CD4-positive, alpha-beta T cell treated with Interferon alpha-2 for 1 hour (primary cell): Measurements from ENCODE around the gene ATP11B.
"Not testable (repeated sequence)": the region's sequence is repeated elsewhere in the genome, so short reads cannot be mapped to it uniquely, and the experiment has no call there.

ENCODE experiments used
- DNase-seq, 2 donors: peaks; one replicate each; pipeline ENCODE4 v3.0.0-alpha.2; 2020 to 2022

Gene ATP11B

GRCh38 chr3:182795389-182795782 lies 2.1 kb downstream of the ATP11B start:
- DNase-seq = peak; percentile 39 to 74

GRCh38 chr3:182796310-182796709 lies 3.0 kb downstream of the ATP11B start:
- no peak for DNase-seq

- no peak for DNase-seq
These were observed 4.6 kb downstream of the ATP11B start for GRCh38 chr3:182797876-182798275.

- DNase-seq = not testable (repeated sequence)
These were observed 5.8 kb downstream of the ATP11B start for GRCh38 chr3:182799143-182799542.

GRCh38 chr3:182800508-182800907 lies 7.2 kb downstream of the ATP11B start:
- no peak for DNase-seq

- DNase-seq = no peak
These were observed 9.4 kb downstream of the ATP11B start for GRCh38 chr3:182802413-182803390.

GRCh38 chr3:182803596-182803995 lies 10.3 kb downstream of the ATP11B start:
- DNase-seq = no peak

GRCh38 chr3:182807061-182807460 lies 13.8 kb downstream of the ATP11B start:
- no peak for DNase-seq

GRCh38 chr3:182808041-182808770 lies 14.9 kb downstream of the ATP11B start:
- no peak for DNase-seq

GRCh38 chr3:182809531-182809930 lies 16.2 kb downstream of the ATP11B start:
- no peak for DNase-seq

GRCh38 chr3:182810574-182811268 lies 17.4 kb downstream of the ATP11B start:
- DNase-seq = no peak

- DNase-seq = no peak
These were observed 17.9 kb downstream of the ATP11B start for GRCh38 chr3:182811269-182811596.

- no peak for DNase-seq
These were observed 18.8 kb downstream of the ATP11B start for GRCh38 chr3:182812123-182812522.

- no peak for DNase-seq
These were observed 21.2 kb downstream of the ATP11B start for GRCh38 chr3:182814419-182815062.

- DNase-seq = no peak
These were observed 22.9 kb downstream of the ATP11B start for GRCh38 chr3:182816181-182816580.

- no peak for DNase-seq
These were observed 25.1 kb downstream of the ATP11B start for GRCh38 chr3:182818296-182818978.

- DNase-seq = no peak
These were observed 28.1 kb downstream of the ATP11B start for GRCh38 chr3:182821221-182821981.

GRCh38 chr3:182822260-182822659 lies 29.0 kb downstream of the ATP11B start:
- not testable (repeated sequence) for DNase-seq

- no peak for DNase-seq
These were observed 31.7 kb downstream of the ATP11B start for GRCh38 chr3:182824957-182825356.

GRCh38 chr3:182829761-182830405 lies 36.6 kb downstream of the ATP11B start:
- DNase-seq = no peak
